Stimulated activated CD4-positive, alpha-beta T cell treated with anti-CD3 and anti-CD28 coated beads, Interleukin-4, amount 100 ng/mL, for 1 hour (primary cell): Measurements from ENCODE around the gene SYNPR.
"Not testable (repeated sequence)": the region's sequence is repeated elsewhere in the genome, so short reads cannot be mapped to it uniquely, and the experiment has no call there.

Experiments
- DNase-seq: peaks from one replicate; pipeline ENCODE4 v3.0.0-alpha.2; 2020

Gene SYNPR

DNA sequence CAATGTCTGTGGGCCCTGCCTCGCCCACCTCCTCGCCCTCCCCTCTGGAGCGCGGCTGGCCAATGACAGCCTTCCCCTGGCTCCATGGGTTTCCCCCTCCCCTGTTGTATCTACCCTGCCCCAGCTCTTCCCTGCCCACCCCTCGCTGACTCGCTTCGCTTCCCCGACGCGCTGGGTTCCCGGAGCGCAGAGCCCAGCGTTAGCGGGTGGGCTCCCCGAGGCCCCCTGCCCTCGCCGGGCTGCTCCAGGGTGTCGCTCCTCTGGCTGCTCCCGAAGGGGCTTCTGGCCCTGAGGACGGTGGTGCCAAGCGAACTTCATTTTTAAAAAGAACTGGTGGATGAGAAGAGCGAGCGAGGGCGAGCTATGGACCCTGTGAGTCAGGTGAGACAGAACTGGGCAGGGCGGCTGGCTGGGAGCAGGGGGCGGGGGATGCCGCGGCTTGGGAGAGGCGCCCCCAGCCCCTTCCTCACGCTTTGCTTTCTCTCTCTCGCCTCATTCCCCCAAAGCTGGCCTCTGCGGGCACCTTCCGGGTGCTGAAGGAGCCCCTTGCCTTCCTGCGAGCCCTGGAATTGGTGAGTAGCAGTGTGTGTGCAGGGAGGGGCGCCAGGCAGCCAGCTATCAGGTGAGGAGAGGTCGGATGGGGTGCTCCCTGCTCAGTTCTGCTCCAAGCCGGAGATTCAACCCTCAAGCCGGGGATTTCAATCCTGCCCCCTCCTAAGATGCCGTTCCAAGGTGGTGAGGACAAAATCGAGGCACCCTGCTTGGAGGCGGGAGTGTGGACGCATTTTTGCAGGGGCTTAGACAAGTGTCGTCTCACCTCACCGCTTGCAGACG lies at the start of gene SYNPR:
TSS of gene SYNPR (plus strand) at position 138 of the 834 bp plus-strand sequence.
- no peak for DNase-seq

DNA sequence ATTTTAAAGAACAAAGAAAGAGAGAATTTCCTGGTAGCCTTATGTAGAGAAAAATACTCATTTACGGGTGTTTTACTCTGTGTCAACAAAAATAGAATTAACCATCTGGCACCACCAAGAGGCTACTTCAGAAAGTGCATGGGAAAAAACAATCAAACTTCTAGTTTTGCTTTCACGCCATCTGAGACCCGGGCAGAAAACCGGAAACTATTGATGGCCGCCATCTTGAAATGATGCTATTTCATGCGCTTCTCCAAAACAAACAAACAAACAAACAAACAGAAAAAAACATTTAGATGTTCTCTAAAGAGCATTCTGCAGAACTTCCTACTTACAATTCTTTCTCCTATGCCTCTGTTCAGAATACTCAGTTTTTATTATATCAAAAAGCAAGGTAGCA lies 49.4 kb upstream of the SYNPR start:
- no peak for DNase-seq

- no peak for DNase-seq
Observed at GRCh38 chr3:63230146-63230545, 48.0 kb upstream of the SYNPR start.

DNA sequence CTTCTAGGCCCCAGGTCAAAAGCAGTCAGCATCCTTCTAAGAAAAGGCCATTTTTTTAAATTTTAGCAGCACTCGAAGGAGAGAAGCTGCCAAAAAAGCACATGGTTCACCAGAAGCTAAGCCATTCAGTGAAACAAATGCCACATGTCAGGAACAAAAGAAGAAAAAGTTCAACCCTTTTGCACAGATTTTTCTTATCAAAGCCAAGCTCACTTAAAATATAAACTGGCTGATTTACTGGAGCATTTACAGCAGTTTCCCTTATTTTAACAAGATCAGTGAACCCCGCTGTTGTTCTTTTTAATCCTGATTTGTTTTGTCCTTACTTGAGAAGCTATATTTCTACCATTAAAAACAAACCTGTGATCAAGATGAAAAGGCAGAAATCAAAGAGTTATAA lies 46.5 kb upstream of the SYNPR start:
- no peak for DNase-seq

DNA sequence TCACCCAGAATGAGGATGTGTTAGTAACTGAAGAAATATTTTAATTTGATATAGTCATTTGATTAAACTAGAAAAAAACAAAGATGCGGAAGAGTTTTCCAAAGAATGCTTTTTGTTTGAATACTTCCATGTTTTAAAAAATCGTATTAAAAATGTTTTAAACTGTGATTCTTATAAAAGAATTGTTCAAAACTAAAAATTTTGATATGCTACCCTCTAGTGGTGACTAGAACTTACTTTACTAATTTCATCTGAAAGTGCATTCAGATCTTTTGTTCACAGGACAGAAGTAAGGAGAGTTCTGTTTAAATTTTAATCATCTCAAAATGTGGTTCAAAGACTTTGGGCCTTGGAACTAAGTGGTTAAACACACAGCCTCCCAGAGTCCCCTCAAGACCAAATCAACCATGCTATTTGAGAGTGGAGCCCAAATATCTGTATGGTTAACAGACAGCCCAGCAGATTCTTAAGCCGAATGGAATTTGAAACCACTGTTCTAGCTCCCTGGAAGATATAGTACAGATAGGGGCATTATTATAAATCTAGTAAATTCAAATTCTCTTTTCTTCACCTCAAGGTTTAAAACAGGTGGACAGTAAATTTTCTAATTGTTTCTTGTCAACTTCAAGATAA lies 45.2 kb upstream of the SYNPR start:
- no peak for DNase-seq

DNA sequence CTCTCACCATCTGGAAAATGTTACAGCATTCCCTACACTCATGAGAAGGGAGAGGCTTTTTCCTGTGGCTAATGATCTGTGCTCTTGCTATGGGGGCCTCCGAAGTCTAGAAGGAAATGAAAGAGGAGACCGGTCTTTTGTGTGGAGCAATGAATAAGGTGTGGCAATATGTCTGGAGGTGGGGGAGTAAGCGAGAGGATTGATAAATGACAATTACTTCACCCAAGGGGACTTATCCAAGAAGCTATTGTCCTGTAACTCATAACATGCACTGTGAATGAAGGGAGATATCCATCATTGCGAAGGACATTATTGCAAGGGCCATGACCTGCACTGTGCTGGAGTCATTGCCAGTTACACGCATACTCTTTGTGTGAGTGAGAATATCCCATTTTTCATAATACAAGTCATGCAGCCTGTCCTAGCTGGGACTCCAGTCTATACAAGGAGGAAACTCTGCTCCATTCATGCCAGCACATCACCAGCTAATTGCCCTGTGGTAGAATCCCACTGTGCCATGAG lies 37.7 kb upstream of the SYNPR start:
- no peak for DNase-seq

DNA sequence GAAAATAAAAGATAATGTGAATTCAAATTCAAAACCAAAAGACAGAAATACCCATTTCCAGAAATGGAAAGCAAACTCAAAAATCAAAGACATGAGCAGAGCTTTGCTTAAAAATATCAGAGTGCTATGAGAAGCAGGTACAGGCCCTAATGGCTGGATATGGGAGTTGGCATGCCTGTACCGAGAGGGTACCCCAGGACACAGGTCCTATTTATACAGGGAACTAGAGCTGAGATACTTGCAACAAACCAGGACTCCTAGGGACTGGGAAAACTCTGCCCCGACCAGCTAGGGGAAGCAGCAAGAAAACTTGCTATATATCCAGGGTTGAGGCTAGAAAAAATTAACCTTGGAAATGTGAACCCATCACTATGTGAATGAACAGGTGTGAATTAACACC lies 36.0 kb upstream of the SYNPR start:
- no peak for DNase-seq

GRCh38 chr3:63244486-63244885 lies 33.6 kb upstream of the SYNPR start:
- no peak for DNase-seq

GRCh38 chr3:63245726-63246241 lies 32.3 kb upstream of the SYNPR start:
- no peak for DNase-seq

DNA sequence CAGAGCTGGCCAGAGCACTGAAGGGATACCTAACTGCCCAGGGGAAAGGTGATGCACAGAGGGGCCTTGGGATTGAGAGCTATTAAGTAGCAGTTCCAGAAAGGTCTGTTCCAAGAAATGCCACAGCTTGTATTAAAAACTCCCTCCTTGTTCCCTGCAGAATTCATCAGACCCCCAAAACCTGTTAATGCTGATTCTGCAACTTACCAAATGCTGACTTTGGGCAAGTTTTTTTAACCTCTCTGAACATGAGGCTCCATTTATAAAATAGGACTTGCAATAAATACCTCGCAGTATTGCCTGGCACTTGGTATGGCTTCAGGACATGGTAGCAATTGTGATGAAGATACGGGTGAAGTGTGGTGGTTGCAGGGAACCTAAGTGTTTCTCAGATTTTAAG lies 30.1 kb upstream of the SYNPR start:
- no peak for DNase-seq

- DNase-seq: no peak
Observed at GRCh38 chr3:63251499-63251898, 26.6 kb upstream of the SYNPR start.

- DNase-seq: not testable (repeated sequence)
Observed at GRCh38 chr3:63255819-63256218, 22.3 kb upstream of the SYNPR start.

- no peak for DNase-seq
Observed at GRCh38 chr3:63264716-63265115, 13.4 kb upstream of the SYNPR start.

GRCh38 chr3:63274359-63274758 lies 3.7 kb upstream of the SYNPR start:
- DNase-seq: no peak

DNA sequence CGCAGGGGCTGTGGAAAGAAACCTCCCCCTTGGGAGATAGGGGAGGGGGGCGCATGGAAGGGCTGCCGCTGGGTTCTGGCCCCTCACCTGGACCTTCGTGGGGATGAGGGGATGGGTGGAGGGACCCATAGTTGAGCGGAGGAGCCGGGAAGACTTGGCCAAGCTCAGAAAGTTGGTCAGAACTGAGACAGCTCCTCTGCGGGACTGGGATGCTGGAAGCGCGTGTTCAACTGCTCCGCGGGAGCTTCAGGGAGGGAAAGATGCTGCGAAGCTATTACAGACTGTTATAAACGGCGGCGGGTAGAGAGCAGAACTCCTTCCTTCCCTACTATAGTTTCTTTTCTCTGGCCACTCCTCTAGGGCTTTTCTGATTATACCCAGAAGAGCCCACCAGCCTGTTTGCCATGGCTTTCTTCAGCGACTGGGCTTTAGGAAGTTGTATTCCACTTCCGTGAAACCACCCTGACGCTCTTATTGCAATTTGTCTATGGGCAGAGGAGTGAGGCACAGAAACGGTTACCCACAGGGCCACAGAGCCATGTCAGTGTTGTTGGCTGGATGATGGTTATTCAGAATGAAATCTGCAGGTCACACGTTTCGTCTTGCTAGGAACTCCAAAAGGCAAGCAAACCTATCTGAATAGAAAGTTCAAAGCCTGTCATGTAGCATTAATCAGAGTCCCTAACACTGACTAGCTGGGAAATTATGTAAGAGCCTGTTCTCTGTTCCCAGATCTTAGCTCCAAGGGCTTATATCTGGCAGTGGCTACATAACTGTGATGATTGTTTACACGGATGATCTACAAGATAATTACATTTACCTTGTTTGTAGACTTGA lies 1.1 kb downstream of the SYNPR start:
- DNase-seq: no peak

- DNase-seq: no peak
Observed at GRCh38 chr3:63287610-63288009, 9.5 kb downstream of the SYNPR start.

- no peak for DNase-seq
Observed at GRCh38 chr3:63290686-63291085, 12.6 kb downstream of the SYNPR start.

DNA sequence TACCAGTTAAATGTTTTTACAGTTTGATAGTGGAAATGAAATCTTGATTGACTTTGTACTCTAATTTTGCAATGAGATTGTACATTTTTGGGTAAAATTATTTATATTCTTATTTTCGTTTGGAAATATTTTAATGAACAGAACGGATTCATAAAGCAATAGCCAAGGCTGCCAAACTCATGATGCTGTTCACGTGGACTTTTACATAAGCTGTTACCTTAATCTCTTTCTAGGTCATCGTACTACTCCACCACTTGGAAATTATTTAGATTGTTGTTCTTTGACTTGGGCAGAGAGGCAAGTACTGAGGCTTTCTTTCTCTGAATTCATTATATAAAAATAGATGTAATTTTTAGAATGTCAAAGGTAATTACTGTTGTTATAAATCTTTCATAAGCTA lies 16.2 kb downstream of the SYNPR start:
- DNase-seq: no peak

- DNase-seq: no peak
Observed at GRCh38 chr3:63295356-63295755, 17.2 kb downstream of the SYNPR start.

- DNase-seq: no peak
Observed at GRCh38 chr3:63295806-63296205, 17.7 kb downstream of the SYNPR start.

GRCh38 chr3:63296249-63296648 lies 18.1 kb downstream of the SYNPR start:
- DNase-seq: no peak

DNA sequence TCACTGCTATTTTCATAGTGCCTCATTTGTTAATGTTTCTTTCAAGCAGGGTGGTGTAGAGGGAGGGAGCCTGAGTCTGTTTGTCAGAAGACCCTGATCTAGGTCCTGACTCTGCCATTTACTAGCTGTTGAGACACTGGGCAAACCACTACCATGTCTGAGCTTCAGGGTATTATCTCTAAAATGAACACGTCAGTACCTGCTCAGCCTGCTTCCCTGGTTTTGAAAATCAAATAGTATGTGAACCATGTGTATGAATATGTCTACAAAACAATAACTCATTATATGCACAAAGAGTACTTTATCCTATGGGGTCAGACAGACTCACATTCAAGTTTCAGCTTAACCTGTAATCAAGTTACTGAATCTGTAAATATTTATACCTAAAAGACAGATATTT lies 25.1 kb downstream of the SYNPR start:
- no peak for DNase-seq

DNA sequence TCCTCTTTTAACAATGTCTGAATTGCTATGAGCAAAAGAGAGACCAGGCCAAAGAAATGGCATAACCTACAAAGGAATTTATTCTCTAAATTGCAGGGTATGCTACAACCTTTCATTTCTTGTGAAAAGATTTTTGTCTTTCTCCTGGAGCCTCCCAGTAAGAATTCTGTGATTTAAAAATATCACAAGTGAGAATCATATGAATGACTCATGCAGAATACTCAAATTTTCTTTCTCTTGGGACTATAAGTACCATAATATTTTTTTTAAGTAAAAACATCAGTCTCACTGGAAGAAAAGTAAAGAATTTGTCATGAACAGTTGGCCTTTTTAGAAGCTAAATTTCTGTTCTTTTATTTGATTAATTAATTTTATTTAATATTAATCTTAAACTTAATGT lies 26.3 kb downstream of the SYNPR start:
- no peak for DNase-seq
